Nephron progenitor cell (in vitro differentiated cells): ENCODE results near the gene ENPP7.
A peak's percentile ranks its signal among the peaks of the same experiment; 100 is the strongest.

ENCODE experiments used
- DNase-seq: peaks from one replicate; pipeline ENCODE4 v3.0.0; 2021
- H3K27ac Mint-ChIP-seq: 2 replicates; pipeline ENCODE4 v1.8.0; 2021; ENCODE audit warnings: mild to moderate bottlenecking, moderate library complexity, mixed read lengths
- H3K27me3 Mint-ChIP-seq: 2 replicates; pipeline ENCODE4 v1.8.0; 2021; ENCODE audit warnings: mild to moderate bottlenecking, low read depth, mixed read lengths; ENCODE audit not compliant: poor library complexity
- H3K36me3 Mint-ChIP-seq: 2 replicates; pipeline ENCODE4 v1.8.0; 2021; ENCODE audit warnings: low read depth, mixed read lengths
- H3K4me1 Mint-ChIP-seq: 2 replicates; pipeline ENCODE4 v1.8.0; 2021; ENCODE audit warnings: mixed read lengths
- H3K4me3 Mint-ChIP-seq: 2 replicates; pipeline ENCODE4 v1.8.0; 2021; ENCODE audit warnings: mild to moderate bottlenecking, moderate library complexity, mixed read lengths
- H3K9me3 Mint-ChIP-seq: 2 replicates; pipeline ENCODE4 v1.8.0; 2021; ENCODE audit warnings: mild to moderate bottlenecking, moderate library complexity, mixed read lengths
- TF ChIP-seq, protein P1 (sequence below): fragments of 200-600 bp; sonication (generic); IDR thresholded peaks from 2 replicates; pipeline ENCODE4 v1.5.0; 2021; ENCODE audit warnings: antibody characterized with exemption

The ENPP7 gene

DNA sequence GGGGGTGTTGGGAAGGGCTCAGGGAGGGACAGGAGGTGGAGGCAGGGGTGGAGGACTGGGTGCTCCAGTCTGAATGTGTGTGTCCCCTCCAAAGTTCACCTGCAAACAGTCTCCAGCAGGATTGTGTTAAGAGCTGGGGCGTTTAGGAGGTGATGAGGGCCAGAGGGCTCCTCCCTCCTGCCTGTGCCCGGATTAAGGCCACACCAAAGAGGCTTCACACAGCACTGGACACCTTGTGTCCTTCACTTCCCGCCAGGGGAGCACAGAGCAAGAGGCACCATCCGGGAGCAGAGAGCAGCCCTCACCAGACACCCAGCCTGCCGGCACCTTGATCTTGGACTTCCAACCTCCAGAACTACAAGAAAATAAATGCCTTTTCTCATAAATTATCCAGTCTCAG lies 30.2 kb upstream of the ENPP7 start:
- H3K4me1 Mint-ChIP-seq, result peaks cover 38% of the 10 kb centered on the region
- TF ChIP-seq, protein P1, sequence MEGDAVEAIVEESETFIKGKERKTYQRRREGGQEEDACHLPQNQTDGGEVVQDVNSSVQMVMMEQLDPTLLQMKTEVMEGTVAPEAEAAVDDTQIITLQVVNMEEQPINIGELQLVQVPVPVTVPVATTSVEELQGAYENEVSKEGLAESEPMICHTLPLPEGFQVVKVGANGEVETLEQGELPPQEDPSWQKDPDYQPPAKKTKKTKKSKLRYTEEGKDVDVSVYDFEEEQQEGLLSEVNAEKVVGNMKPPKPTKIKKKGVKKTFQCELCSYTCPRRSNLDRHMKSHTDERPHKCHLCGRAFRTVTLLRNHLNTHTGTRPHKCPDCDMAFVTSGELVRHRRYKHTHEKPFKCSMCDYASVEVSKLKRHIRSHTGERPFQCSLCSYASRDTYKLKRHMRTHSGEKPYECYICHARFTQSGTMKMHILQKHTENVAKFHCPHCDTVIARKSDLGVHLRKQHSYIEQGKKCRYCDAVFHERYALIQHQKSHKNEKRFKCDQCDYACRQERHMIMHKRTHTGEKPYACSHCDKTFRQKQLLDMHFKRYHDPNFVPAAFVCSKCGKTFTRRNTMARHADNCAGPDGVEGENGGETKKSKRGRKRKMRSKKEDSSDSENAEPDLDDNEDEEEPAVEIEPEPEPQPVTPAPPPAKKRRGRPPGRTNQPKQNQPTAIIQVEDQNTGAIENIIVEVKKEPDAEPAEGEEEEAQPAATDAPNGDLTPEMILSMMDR, result no peak
- no peaks in the 10 kb centered on the region for H3K9me3 Mint-ChIP-seq
- DNase-seq, result no peak
- H3K27ac Mint-ChIP-seq, result no peak overlapping the region
- H3K27me3 Mint-ChIP-seq, result peaks cover 23% of the 10 kb centered on the region
- no peaks in the 10 kb centered on the region for H3K36me3 Mint-ChIP-seq
- H3K4me3 Mint-ChIP-seq, result no peak overlapping the region

GRCh38 chr17:79702034-79702433 lies 28.7 kb upstream of the ENPP7 start:
- Mint-ChIP-seq H3K9me3 (no peaks in the 10 kb centered on the region), H3K4me3 (no peak overlapping the region), H3K27me3 (peaks cover 18% of the 10 kb centered on the region), H3K36me3 (no peaks in the 10 kb centered on the region), H3K4me1 (peaks cover 23% of the 10 kb centered on the region), H3K27ac (no peak overlapping the region)
- TF ChIP-seq, protein P1, result peak; percentile 24
- DNase-seq, result peak; percentile 39

- no peaks in the 10 kb centered on the region for H3K9me3 Mint-ChIP-seq
- TF ChIP-seq, protein P1, result no peak
- H3K4me1 Mint-ChIP-seq, result peaks cover 22% of the 10 kb centered on the region
- DNase-seq, result no peak
- H3K36me3 Mint-ChIP-seq, result no peaks in the 10 kb centered on the region
- peaks cover 17% of the 10 kb centered on the region for H3K27me3 Mint-ChIP-seq
- H3K27ac Mint-ChIP-seq, result no peak overlapping the region
- H3K4me3 Mint-ChIP-seq, result no peak overlapping the region
Measured at GRCh38 chr17:79702550-79703236, 28.1 kb upstream of the ENPP7 start.

DNA sequence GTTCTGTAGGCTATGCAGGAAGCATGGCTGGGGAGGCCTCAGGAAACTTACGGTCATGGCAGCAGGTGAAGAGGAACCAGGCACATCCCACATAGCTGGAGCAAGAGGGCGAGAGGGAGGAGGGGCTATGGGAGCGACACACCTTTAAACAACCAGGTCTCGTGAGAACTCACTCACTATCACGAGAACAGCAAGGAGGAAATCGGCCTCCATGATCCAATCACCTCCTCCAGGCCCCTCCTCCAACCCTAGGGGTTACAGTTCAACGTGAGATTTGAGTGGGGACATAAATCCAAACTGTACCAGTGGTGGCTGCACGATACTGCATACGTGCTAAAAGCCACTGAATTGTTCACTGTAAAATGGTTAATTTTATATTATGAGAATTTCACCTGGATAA lies 26.1 kb upstream of the ENPP7 start:
- Mint-ChIP-seq H3K36me3 (no peaks in the 10 kb centered on the region), H3K4me1 (peaks cover 20% of the 10 kb centered on the region)
- TF ChIP-seq, protein P1, result no peak

DNA sequence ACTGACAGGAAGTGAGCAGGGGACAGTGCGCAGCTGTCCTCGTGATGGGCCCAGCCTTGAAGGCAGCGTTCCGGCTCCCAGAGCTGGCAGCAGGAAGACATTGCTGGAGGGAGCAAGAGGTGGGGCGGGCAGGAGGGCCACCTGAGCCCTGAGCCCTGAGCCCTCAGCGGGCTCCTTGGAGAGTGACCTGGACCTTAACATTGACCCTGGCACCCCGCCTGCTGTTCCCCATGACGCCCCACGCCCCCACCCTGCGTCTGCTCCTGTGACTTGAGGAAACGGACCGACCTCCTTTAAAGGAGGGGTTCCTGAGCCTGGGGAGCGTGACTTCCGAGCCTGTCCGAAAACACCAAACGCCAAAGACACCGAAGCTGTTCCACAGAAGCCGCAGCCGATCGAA lies 25.1 kb upstream of the ENPP7 start:
- H3K36me3 Mint-ChIP-seq, result no peaks in the 10 kb centered on the region
- TF ChIP-seq, protein P1, result no peak
- peaks cover 6% of the 10 kb centered on the region for H3K27me3 Mint-ChIP-seq
- peaks cover 20% of the 10 kb centered on the region for H3K4me1 Mint-ChIP-seq
- no peak for DNase-seq
- no peak overlapping the region for H3K4me3 Mint-ChIP-seq
- H3K9me3 Mint-ChIP-seq, result no peaks in the 10 kb centered on the region
- H3K27ac Mint-ChIP-seq, result no peak overlapping the region

More for the DNA sequence above, 26.1 kb upstream of the ENPP7 start:
- Mint-ChIP-seq H3K27me3 (peaks cover 11% of the 10 kb centered on the region), H3K27ac (no peak overlapping the region), H3K9me3 (no peaks in the 10 kb centered on the region), H3K4me3 (no peak overlapping the region)
- DNase-seq, result no peak
